Stimulated activated CD8-positive, alpha-beta memory T cell treated with anti-CD3 and anti-CD28 coated beads, Interleukin-7, amount 100 ng/mL, for 24 hours (primary cell): ENCODE data around the gene TOMM40.
"Not testable (repeated sequence)": the region's sequence is repeated elsewhere in the genome, so short reads cannot be mapped to it uniquely, and the experiment has no call there.

Source experiments
- DNase-seq: peaks from one replicate; pipeline ENCODE4 v3.0.0-alpha.2; 2020; ENCODE audit warnings: low read depth

The TOMM40 gene

DNA sequence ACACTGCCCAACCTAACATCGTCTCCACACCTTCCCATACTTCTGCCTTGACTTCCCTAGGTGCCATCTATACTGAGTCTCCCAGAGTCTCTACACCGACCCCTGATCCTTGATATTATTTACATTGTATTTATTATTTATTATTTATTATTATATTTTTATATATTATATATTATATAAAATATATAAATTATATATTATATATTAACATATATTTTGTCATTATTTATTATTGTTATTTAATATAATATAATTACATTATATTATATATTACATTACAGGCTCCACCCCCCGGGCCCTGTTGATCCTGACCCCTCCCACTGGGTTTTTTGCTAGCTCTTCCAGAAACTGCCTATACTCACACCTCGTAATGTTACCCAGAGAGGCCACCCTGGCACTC is 18.4 kb upstream of the TOMM40 start:
- DNase-seq, result no peak

DNA sequence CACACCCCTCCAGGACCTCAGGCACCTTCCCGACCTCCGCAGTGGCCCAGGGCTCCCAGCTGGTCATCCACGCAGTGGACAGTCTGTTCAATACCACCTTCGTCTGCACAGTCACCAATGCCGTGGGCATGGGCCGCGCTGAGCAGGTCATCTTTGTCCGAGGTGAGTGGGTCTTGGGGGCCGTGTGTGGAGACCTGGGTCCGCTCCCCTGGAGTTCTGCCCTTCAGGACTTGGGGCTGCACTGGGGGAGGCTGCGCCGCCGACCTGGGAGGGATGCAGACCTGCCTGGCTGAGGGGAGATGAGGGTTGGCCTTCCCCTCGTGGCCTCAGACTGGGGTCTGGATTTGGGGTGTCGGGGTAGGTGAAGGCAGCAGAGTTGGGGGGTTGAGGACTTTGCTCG is 16.7 kb upstream of the TOMM40 start:
- DNase-seq, result no peak

DNA sequence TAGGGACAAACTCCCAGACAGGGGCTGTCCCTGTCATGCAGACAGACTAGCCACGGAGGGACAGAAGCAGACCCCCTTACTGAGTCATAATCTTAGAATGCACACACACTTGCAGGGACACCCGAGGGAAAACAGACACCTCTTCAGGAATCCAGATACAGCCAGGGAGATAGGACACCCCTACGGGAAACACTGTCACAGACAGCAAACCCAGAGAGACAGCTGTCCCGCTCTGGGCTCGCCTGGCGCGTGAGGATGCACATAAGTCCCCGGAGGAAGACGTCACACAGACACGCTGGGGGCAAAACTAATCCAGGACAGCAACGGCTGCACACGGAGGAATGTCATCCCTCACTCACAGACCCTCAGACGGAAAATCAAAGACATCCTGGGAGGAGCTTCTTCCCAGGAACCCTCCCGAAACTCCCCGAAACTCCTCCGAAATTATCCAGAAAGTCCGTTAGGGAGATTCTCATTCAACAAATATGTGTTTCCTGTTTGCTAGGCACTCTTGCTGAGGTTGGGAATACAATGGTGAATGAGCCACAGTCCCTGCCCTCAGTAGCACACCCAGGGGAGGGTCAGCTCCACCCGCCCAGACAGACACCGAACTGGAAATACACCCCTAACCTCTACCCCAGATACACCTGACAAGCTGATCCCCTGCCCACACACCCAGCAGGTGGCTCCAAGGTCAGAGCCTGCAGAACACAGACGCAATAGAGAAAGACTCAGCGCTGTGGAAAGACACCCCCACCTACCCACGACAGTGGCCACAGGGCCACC is 15.2 kb upstream of the TOMM40 start:
- DNase-seq, result no peak

DNA sequence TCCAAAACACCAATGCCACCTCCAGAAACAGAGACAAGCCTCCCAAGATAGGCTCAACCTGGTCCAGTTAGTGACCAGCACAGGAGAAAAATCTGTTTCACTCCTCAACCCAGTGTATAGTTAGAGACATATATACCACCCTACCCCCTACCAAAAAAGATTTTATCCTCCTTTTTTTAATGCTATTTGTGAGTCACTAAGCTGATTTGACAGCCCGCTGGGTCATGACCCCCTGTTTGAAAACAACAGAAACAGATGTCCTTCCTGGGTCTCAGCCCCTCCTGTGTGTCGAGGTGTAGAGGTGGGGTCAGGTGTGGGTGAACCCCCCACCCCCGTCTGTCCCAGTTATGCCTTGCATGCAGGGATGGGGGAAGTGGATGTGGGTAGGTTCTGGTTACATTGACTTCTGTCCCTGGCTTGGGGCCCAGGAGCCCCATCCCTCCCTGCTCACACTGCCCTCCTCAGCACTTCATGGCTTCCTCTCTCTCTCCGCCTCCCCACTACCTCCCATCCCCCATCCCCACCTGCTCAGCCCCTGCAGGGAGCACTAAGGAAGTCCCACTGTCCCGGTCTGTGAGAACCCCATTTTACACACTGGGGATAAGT is 14.0 kb upstream of the TOMM40 start:
- DNase-seq, result no peak

DNA sequence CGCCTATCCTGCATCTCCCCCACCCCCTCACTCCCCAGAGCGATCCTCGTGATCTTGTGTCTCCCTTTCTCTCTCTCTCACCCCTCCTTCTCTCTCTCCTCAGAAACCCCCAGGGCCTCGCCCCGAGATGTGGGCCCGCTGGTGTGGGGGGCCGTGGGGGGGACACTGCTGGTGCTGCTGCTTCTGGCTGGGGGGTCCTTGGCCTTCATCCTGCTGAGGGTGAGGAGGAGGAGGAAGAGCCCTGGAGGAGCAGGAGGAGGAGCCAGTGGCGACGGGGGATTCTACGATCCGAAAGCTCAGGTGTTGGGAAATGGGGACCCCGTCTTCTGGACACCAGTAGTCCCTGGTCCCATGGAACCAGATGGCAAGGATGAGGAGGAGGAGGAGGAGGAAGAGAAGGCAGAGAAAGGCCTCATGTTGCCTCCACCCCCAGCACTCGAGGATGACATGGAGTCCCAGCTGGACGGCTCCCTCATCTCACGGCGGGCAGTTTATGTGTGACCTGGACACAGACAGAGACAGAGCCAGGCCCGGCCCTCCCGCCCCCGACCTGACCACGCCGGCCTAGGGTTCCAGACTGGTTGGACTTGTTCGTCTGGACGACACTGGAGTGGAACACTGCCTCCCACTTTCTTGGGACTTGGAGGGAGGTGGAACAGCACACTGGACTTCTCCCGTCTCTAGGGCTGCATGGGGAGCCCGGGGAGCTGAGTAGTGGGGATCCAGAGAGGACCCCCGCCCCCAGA is 12.8 kb upstream of the TOMM40 start:
- no peak for DNase-seq

DNA sequence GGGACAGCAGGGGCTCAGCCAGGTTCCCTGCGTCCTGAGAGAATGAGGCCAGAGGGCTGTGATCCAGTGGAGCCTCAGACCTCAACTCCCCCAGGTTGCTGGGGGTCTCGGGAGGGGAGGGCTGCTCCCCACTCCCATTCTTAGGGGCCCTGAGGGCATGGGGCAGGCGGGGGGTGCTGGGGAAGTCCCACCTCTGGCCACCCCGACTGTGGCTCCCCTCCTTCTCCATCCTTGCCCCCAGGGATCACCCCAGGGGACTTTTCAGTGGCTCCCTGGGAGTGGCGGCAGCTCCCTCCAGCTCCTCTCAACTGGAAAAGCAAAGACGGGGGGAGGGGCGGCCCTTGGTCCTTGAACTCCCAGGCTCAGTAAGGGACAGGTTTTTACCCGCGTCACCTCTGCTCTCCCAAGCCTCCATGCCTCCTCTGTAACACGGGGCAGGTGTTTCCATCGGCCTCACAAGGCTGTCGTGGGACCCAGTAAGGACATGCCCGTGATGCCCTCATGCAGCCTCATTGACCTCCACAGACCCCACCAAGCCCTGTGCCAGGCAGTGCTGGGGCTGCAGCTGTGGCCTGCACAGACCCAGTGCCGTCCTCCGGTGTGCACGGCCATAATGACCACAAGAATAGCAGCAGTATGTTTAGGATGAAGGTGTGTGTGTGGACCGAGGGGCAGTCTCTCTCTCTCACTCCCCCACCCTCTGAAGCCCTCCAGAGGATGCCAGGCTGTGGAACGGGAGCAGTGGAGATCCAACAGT is 11.6 kb upstream of the TOMM40 start:
- no peak for DNase-seq

DNA sequence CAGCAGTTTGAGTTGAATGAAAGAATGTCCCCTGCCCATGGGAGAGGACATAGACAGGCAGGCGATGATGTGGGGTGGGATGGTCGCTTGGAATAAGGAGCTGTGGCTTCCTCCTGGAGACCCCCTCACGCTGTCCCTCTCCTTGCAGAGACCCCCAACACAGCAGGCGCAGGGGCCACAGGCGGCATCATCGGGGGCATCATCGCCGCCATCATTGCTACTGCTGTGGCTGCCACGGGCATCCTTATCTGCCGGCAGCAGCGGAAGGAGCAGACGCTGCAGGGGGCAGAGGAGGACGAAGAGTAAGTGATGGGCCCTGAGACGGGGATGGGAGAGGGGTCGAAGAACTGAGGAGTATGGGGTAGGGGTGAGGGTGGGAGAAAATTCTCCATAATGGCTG is 9.0 kb upstream of the TOMM40 start:
- no peak for DNase-seq

DNA sequence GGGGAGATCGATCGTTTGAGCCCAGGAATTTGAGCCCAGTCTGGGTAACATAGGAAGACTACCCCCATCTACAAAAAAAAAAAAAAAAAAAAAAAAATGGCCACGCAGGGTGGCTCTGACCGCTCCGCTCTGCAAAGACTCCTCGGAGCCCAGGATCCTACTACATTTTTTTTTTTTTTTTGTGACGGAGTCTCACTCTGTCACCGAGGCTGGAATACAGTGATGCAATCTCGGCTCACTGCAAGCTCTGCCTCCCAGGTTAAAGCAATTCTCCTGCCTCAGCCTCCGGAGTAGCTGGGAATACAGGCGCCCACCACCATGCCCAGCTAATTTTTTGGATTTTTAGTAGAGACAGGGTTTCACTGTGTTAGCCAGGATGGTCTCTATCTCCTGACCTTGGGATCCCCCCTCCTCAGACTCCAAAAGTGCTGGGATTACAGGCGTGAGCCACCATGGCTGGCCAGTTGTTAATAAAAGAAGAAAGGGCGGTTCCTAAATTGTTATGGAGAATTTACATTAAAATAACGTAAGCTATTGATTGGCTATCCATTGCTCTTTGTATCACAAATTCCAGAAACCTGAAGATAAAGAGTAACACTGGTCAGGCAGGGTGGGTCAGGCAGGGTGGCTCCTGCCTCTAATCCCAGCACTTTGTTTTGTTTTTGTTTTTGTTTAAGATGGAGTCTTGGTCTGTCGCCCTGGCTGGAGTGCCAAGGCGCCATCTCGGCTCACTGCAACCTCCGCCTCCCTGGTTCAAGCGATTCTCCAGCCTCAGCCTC is 8.2 kb upstream of the TOMM40 start:
- DNase-seq, result not testable (repeated sequence)

DNA sequence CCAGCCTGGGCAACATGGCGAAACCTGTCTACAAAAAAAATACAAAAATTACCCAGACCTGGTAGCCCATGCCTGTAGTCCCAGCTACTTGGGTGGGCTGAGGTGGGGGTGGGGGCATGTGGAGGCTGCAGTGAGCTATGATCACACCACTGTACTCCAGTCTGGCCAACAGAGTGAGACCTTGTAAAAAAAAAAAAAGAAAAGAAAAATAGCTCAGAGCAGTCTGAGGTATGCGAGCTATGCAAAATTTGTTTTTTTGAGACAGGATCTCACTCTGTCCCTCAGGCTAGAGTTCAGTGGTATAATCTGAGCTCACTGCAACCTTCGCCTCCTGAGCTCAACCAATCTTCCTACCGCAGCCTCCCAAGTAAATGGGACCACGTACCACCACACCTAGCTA is 7.1 kb upstream of the TOMM40 start:
- DNase-seq, result no peak

DNA sequence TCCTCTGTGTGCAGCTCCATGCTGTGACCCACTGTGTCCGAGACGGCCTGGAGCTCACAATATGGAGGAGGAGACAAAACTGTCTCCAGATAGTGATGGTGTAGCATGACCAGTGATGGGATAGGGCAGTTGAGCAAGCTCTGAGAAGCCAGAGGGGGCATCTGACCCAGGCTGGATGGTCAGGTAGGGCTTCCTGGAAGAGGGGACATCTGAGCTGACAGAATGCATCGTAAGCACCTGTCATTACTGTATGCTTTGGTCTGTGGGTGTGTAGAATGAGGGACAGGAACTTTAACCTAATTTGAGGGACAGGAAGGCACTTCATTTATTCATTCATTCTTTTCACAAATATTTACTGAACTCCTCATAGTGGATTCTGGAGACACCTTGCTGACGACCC is 6.5 kb upstream of the TOMM40 start:
- DNase-seq, result no peak

DNA sequence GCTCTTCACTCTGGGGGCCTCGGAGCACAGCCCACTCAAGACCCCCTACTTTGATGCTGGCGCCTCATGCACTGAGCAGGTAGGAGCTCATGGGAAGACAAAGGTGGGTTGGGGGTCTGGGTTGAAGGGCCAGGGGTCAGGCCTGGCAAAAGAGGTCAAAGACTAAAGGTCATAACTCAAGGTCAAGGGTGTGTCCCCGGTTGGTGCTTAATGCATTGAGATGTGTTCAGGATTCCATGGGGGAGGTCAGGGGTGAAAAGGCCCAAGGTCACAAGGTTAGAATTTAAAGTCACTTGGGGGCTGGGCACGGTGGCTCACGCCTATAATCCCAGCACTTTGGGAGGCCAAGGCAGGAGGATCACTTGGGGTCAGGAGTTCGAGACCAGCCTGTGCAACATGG is 4.9 kb upstream of the TOMM40 start:
- DNase-seq, result no peak

DNA sequence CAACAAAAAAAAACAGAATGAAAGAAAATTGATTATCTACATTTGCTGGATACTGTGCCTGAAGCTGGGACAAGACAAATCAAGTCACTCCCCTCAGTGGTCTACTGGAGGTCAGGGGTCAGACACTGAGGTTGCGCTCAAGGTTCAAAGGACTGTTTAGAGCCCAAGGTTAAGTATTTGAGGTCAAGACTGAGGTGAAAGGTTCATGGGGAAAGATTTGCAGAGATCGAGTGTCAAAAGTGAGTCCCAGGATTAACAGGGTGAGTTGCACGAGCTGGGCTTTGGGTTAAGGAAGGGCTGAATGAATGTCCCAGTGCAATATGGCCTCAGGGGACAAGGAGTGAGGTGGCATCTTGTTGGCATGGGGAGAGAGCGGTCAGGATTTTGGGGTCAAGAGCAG is 3.4 kb upstream of the TOMM40 start:
- no peak for DNase-seq

DNA sequence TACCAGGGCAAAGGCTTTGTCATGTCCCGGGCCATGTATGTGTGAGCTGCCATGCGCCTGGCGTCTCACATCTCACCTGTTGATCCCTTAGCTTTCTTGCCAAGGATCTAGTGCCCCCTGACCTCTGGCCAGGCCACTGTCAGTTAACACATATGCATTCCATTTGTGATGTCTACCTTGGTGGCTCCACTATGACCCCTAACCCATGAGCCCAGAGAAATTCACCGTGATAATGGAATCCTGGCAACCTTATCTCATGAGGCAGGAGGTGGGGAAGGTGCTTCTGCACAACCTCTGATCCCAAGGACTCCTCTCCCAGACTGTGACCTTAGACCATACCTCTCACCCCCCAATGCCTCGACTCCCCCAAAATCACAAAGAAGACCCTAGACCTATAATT is 2.7 kb upstream of the TOMM40 start:
- DNase-seq, result not testable (repeated sequence)

DNA sequence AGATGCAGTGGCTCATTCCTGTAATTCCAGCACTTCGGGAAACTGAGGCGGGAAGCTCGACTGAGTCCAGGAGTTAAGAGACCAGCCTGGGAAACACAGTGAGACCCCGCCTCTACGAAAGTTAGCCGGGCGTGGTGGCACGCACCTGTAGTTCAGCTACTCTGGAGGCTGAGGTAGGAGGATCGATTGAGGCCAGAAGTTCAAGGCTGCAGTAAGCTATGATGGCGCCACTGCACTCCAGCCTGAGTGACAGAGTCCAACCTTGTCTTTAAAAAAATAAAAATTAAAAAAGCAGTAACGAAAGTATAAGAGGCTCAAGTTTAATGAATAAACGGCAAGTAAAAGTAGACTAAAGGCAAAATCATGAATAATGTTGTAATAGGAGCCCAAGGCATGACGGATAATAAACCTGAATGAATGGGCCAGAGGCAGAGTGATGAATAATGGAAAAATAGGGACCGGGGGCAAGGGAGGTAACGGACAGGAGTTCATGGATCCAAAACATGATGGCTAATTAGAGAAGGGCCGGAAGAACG is 1.2 kb upstream of the TOMM40 start:
- no peak for DNase-seq

DNA sequence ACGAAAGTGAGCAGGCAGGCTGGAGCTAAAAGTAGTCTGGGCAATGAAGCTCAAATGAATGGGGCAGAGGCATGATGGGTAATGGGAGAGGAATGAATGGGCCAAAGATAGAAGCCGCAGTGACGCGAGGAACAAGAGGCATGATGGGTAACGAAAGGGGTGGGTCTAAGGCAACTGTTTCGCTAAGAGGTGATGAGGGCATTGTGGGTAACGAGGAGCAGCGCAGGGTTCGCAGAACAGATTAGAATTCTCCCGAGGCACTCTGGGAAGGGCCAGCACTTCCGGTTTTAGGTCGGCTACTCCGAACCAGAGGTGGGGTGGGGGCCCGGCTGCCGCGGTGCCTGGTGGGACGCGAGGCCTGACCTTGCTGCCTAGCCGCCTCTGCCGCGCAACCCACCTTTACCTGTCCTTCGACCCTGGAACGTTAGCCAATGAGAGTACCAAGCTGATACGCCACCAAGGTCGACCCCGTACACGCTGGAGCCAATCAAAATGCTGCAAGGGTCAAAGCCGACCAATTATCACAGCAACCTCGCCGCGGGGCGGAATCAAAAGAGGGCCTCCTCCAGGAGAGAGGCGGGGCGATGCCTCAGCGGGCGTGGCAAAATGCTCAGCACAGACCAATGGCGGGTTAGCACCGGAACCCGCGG is 563 bp upstream of the TOMM40 start:
- DNase-seq, result no peak

DNA sequence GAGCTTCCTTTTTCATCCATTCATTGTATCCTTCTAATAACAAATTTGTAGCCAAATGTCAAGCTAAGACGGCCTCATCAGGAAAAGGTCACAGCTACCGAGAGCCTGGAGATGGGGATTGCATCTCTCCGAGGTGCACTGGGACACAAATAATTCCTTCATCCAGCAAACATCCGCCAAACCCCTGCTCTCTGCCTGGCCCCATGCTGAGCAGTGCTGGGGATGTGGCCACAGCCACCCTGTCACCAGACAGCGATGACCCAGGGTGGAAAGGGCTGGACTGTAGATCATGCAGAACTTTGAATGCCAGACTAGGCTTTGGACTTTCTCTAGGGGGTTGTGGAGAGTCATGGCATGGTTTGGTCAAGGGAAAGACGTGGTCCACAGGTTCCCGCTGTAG is 1.9 kb downstream of the TOMM40 start:
- DNase-seq, result no peak

DNA sequence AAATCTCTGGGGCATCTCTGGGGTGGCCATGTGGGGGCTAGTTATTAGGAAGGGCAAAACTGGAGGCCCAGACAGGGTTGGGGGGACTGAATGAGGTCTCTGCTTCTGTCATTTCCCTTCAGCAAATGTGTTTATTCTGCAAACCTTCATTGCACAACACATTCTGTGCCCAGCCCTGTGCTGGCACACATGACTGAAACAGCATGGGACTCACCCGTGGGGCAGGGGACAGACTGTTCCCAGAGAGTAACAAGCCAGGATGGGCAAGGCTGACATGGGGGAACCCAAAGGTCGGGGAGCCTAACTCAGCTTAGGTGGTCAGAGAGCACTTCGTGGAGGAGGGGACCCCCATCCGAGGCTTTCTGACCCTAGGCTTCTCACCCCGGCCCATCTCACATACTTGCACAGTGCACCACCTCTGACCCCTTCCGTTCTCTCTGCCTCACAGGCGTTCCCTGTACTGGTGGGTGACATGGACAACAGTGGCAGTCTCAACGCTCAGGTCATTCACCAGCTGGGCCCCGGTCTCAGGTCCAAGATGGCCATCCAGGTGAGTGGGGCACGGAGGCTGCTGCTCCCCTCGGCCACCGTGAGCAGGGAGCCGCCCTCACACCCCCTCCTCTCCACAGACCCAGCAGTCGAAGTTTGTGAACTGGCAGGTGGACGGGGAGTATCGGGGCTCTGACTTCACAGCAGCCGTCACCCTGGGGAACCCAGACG is 2.4 kb downstream of the TOMM40 start:
- no peak for DNase-seq

DNA sequence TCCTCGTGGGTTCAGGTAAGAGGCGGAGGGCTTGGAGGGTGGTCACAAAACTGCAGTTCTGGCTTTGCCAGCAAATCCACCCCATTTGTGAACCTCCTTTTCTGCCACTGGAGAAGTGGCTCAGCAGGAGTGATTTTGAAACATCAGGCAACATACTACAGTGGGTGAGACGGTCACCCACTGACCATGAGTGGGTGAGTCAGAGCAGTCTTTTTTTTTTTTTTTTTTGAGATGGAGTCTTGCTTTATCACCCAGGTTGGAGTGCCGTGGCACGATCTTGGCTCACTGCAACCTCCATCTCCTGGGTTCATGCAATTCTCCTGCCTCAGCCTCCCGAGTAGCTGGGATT is 3.0 kb downstream of the TOMM40 start:
- DNase-seq, result no peak

DNA sequence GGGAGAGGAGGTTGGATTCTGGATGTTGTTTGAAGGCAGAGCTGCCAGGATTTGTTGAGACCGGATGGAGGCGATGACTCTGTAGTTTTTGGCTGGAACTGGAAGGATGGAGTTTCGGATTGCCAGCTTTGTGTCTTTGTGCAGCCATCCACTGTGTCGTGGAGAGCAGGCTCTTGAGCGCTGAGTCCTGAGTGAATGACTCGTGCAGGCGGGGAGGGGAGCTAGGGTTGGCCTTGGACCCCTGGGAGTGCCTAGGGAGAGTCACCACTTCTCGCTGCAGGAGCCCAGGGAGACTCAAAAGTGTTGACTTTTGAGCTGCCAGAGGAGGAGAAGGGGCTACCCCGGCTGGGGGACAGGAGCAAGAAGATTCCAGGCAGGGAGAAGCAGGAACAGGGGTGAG is 3.9 kb downstream of the TOMM40 start:
- DNase-seq, result no peak

DNA sequence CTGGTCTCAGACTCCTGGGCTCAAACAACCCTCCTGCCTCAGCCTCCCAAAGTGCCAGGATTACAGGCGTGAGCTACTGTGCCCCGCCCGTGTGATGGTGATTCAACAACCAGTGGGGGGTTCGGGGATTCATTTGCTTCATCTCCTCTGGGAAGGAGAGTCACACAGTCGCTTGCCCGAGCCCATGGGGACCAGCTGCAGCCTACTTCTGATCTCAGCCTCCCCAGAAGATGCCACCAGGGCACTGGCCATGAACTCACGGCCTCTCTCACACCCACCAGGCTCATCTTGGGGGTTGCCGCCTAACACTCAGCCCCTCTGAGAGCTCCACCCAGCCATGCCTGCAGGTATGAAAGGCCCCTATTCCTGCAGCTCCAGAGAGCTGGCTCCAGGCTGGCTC is 6.8 kb downstream of the TOMM40 start:
- DNase-seq, result no peak
